GM11168 (cell line): ENCODE results near the gene MAD2L1BP.
"Not testable (repeated sequence)": the region's sequence is repeated elsewhere in the genome, so short reads cannot be mapped to it uniquely, and the experiment has no call there.

Experiments
- in situ Hi-C: fragments of 300-500 bp; cut with MboI; formaldehyde crosslinking; loops from one replicate; pipeline ENCODE4 v1.12.0; 2022; ENCODE audit warnings: low sequenced_read_pairs; ENCODE audit not compliant: unreplicated experiment

The MAD2L1BP gene, protein sequence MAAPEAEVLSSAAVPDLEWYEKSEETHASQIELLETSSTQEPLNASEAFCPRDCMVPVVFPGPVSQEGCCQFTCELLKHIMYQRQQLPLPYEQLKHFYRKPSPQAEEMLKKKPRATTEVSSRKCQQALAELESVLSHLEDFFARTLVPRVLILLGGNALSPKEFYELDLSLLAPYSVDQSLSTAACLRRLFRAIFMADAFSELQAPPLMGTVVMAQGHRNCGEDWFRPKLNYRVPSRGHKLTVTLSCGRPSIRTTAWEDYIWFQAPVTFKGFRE

GRCh38 chr6:43635387-43636307, at the start of gene MAD2L1BP:
Gene MAD2L1BP (plus strand): TSS chr6:43635840. CDS start chr6:43635876, 36 bp downstream.
- in situ Hi-C loops, result no loop called here

DNA sequence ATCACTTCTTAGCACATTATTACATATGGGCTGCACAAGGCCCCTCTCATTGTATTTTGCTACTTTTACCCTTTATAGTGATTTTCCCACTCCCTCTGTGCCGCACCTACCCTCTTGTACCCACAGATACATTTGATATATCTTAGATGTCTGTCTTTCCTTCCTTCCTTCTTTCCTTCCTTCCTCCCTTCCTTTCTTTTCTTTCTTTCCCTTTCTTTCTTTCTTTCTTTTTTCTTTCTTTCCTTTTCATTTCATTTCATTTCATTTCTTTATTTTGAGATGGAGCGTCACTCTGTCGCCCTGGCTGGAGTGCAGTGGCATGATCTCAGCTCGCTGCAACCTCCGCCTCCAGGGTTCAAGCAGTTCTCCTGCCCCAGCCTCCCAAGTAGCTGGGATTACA, 47.4 kb upstream of the MAD2L1BP start:
- in situ Hi-C loops, result no loop called here

DNA sequence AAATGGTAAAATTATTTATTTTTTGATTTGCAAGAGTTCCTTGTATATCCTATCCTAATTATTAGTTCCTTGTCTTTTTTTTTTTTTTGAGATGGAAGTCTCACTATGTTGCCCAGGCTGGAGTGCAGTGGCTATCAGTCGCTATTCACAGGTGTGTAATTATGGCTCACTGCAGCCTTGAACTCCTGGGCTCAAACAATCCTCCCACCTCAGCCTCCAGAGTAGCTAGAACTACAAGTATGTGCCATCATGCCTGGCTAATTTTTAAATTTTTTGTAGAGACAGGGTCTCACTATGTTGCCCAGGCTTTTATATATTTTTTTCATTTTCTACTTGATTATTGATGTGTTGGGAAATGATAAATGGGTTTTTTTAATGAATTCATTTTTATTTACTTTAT, 46.1 kb upstream of the MAD2L1BP start:
- in situ Hi-C loops, result not testable (repeated sequence)

DNA sequence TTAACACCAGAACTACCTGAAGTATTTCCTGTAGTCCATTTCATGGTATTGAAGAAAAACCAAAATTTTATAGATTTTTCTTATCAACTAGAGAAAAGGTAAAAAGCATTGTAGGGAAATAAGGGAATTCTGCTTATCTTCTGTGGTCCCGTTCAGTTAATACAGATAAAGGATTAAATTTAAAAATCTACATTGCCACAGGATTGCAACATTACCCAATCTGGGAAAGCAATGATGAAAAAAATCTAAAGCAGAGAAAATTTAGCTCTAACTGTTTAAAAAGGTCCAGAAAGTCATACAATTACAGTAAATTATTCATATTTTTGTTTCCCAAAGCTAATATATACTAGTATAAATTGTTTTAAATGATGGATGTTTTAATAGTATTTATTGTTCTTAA, 41.7 kb upstream of the MAD2L1BP start:
- in situ Hi-C loops, result no loop called here

- in situ Hi-C loops, result no loop called here
Measured at GRCh38 chr6:43600595-43600994, 35.0 kb upstream of the MAD2L1BP start.

GRCh38 chr6:43604174-43604573, 31.5 kb upstream of the MAD2L1BP start:
- in situ Hi-C loops, result no loop called here

GRCh38 chr6:43606019-43606418, 29.6 kb upstream of the MAD2L1BP start:
- in situ Hi-C loops, result no loop called here

- in situ Hi-C loops, result no loop called here
Measured at GRCh38 chr6:43608310-43608763, 27.3 kb upstream of the MAD2L1BP start.

GRCh38 chr6:43608807-43609206, 26.8 kb upstream of the MAD2L1BP start:
- in situ Hi-C loops, result no loop called here

GRCh38 chr6:43609402-43609801, 26.2 kb upstream of the MAD2L1BP start:
- in situ Hi-C loops, result no loop called here

DNA sequence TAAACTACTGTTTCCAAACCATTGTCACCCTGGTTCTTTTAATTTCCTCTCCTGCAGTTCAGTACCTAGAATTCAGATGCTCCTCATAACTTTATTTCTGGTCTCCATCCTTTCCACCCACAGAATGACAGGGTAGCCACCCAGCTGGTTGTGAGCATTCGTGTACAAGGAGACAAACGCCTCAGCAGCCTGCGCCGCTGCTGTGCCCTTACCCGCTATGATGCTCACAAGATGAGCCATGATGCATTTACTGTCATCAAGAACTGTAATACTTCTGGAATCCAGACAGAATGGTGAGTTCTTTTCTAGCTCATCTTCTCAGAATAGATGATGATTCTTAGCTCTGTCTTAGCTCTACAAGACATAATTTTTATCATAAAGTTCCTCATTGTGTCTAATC, 25.2 kb upstream of the MAD2L1BP start:
- in situ Hi-C loops, result no loop called here

- in situ Hi-C loops, result no loop called here
Measured at GRCh38 chr6:43613721-43614395, 21.8 kb upstream of the MAD2L1BP start.

DNA sequence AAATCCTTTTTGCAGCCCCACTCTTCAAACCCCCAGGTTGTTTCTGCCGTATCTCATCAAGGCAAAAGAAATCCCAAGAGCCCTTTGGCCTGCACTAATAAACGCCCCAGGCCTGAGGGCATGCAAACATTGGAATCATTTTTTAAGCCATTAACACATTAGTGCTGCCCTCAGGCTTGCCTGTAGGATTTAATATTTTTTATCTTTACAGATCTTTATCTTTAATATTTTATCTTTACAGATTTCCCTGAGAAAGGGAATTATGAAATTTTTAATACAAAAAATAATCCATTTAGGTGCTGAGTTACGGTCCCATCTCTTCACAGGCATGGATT, 21.3 kb upstream of the MAD2L1BP start:
- in situ Hi-C loops, result no loop called here

GRCh38 chr6:43616725-43617472, 18.7 kb upstream of the MAD2L1BP start:
- in situ Hi-C loops, result no loop called here

DNA sequence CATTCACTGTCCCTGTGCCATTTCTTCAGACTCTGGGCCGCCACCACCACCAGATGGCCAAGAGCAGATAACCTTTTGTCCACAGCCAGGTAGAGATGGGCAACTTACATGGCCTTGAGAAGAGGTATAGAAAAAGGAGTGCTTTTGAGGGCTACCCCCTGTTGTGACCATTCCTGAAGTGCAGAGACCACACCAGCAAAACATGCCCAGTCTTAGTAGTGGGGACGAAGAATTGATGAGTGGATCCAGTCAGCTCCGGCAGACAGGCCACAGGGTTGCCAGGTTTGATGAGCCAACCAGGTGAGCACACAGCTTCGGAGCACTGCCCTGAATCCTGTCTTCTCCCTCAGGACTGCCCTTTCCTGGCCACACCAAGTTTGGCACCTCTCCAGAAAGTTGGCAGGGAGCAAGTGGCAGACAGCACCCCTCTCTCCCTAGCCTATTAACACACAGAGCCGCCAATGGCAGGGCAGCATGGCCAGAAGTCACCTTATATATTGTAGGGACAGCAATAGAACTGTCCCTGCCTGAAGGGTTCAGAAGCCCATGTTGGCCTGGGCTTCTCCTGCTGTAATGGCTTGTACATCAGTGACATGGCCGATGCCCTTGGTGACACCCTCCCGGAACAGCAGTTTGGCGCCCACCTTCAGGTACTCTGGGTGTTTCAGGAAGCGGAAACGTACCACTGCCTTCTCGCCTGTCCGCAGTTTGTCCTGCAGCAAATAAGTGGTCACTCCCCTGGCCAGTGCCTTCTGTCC, 14.4 kb upstream of the MAD2L1BP start:
- in situ Hi-C loops, result no loop called here

GRCh38 chr6:43621836-43622180, 13.8 kb upstream of the MAD2L1BP start:
- in situ Hi-C loops, result no loop called here

- in situ Hi-C loops, result no loop called here
Measured at GRCh38 chr6:43622541-43622940, 13.1 kb upstream of the MAD2L1BP start.

- in situ Hi-C loops, result no loop called here
Measured at GRCh38 chr6:43623880-43624785, 11.5 kb upstream of the MAD2L1BP start.
